ENCODE data around the gene ADGRV1. TPM values are rescaled to one million over a fixed set of nuclear protein-coding genes. Genes with fewer than 3 reads are reported as not detected.

ADGRV1 gene, protein sequence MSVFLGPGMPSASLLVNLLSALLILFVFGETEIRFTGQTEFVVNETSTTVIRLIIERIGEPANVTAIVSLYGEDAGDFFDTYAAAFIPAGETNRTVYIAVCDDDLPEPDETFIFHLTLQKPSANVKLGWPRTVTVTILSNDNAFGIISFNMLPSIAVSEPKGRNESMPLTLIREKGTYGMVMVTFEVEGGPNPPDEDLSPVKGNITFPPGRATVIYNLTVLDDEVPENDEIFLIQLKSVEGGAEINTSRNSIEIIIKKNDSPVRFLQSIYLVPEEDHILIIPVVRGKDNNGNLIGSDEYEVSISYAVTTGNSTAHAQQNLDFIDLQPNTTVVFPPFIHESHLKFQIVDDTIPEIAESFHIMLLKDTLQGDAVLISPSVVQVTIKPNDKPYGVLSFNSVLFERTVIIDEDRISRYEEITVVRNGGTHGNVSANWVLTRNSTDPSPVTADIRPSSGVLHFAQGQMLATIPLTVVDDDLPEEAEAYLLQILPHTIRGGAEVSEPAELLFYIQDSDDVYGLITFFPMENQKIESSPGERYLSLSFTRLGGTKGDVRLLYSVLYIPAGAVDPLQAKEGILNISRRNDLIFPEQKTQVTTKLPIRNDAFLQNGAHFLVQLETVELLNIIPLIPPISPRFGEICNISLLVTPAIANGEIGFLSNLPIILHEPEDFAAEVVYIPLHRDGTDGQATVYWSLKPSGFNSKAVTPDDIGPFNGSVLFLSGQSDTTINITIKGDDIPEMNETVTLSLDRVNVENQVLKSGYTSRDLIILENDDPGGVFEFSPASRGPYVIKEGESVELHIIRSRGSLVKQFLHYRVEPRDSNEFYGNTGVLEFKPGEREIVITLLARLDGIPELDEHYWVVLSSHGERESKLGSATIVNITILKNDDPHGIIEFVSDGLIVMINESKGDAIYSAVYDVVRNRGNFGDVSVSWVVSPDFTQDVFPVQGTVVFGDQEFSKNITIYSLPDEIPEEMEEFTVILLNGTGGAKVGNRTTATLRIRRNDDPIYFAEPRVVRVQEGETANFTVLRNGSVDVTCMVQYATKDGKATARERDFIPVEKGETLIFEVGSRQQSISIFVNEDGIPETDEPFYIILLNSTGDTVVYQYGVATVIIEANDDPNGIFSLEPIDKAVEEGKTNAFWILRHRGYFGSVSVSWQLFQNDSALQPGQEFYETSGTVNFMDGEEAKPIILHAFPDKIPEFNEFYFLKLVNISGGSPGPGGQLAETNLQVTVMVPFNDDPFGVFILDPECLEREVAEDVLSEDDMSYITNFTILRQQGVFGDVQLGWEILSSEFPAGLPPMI (N-terminal part only)
- total RNA-seq (under 1 TPM in 3 of 4 donors, not detected in 1; 0.06 to 0.83 (median 0.23) TPM), polyA plus RNA-seq (under 1 TPM; 0.05 to 0.14 (median 0.08) TPM)
- long read RNA-seq, donor 1: 0 reads
- long read RNA-seq, donor 2: 0 reads

DNA sequence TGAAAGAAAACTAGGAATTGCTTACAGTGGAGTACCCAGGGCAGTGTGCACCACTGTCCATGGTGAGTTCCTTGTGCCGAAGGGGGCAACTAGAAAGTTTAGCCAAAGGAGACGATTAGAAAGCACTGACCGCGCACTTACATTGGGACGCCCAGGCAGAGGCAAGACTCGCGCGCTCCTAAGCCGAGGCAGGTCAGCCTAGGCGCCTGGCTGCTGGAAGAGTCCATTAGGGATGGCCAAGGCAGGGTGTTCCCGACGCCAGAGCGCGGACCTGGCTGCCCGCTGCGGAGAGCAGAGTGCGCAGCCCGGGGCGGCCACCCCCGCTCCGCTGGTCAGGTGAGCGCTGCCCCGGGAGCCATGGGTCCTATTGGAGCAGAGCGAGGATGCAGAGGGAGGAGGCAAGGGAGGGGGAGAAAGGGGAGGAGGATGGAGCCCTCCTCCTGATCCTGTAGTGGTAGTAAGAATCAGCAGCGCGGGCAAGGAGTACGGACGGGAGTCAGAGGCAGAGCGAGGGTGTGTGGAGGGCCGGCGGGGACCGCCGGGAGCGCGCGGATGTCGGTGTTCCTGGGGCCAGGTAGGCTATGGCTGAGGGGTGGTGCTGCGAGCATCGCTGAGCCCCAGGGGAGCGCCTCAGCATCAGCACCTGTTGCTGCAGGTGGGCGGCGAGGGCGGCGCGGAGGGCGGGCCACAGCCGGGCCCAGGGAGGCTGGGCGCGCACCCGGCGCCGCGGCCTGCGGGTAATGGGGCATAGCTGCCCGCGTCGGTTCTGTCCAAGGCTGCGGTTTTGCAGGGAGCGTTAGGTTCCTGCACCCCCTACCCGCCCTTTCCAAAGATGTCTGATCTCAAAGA is at the start of gene ADGRV1:
TSS of gene ADGRV1 (plus strand) at position 454 of the 849 bp plus-strand sequence. CDS start at position 553, 99 bp downstream.
- DNase-seq: peak; percentile 18 to 55
- no peaks in the 10 kb centered on the region for H3K9me3 ChIP-seq
- peak; percentile 32 to 79 (median 58) for ATAC-seq
- intact Hi-C loops (cut with DNase I): no loop called here
- H3K4me1 ChIP-seq: peaks cover 6% of the 10 kb centered on the region
- no peaks in the 10 kb centered on the region for H3K36me3 ChIP-seq (ENCODE audit: insufficient read depth in 1 of 2, low read depth in 1 of 2)
- TF ChIP-seq, protein P1, sequence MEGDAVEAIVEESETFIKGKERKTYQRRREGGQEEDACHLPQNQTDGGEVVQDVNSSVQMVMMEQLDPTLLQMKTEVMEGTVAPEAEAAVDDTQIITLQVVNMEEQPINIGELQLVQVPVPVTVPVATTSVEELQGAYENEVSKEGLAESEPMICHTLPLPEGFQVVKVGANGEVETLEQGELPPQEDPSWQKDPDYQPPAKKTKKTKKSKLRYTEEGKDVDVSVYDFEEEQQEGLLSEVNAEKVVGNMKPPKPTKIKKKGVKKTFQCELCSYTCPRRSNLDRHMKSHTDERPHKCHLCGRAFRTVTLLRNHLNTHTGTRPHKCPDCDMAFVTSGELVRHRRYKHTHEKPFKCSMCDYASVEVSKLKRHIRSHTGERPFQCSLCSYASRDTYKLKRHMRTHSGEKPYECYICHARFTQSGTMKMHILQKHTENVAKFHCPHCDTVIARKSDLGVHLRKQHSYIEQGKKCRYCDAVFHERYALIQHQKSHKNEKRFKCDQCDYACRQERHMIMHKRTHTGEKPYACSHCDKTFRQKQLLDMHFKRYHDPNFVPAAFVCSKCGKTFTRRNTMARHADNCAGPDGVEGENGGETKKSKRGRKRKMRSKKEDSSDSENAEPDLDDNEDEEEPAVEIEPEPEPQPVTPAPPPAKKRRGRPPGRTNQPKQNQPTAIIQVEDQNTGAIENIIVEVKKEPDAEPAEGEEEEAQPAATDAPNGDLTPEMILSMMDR (IDR thresholded peaks at IDR 0.05): no peak
- peak within 1 kb of the TSS; percentile 57 for H3K4me3 ChIP-seq
- H3K27me3 ChIP-seq (ENCODE audit: insufficient read depth in 3 of 3, low read length in 2 of 3): peaks cover 6 to 51% (median 18%) of the 10 kb centered on the region in 3 donors
- 1 to 2% (median 1%) methylated on average over 44 to 60 of the region's 60 CpGs for WGBS, 3 donors
- H3K27ac ChIP-seq: no peak within 1 kb of the TSS

DNA sequence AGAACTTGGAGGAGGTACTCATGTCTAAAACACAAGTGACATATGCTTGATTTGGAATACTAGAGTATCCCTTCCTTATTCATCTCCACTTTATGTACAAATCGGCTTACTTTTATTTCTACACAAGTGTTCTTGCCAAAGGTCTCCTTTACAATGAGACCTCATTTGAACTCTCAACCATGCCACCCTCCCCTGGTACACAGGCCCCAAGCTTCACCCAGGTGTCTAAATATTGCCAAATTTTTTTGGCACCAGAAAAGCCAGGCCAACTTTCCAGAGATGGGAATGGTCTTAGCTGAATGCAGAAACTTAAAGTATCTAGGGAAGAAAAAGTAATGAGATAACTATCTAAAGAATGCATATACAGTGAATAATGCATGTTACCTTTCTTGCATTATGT is 48.2 kb upstream of the ADGRV1 start:
- TF ChIP-seq, protein P1 (IDR thresholded peaks at IDR 0.05): no peak
- intact Hi-C loops (cut with DNase I): no loop called here
- 95 to 100% (median 100%) methylated on average over 1 of the region's 1 CpG for WGBS, 3 donors

DNA sequence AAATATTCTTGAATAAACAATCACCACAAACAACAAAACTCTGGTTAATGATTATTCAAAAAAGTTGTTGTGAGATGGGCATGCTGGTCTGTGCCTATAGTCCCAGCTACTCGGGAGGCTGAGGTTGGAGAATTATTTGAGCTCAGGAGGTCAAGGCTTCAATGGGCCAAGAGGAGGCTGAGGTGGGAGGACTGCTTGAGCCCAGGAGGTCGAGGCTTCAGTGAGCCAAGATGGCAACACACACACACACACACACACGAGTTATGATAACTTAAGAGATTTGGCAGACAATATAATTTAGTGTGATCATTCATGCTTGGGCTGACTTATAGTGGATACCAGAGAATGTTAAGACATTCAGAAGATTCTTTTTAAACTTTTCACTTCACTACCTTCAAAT is 44.1 kb upstream of the ADGRV1 start:
- TF ChIP-seq, protein P1 (IDR thresholded peaks at IDR 0.05): no peak
- no peak for DNase-seq
- intact Hi-C loops (cut with DNase I): no loop called here
- no peak overlapping the region for H3K4me3 ChIP-seq
- no peaks in the 10 kb centered on the region for H3K27me3 ChIP-seq (ENCODE audit: insufficient read depth in 3 of 3, low read length in 2 of 3)
- ATAC-seq: no peak
- WGBS, 3 donors: 81 to 86% (median 82%) methylated on average over 3 of the region's 3 CpGs
- H3K4me1 ChIP-seq: no peaks in the 10 kb centered on the region
- no peaks in the 10 kb centered on the region for H3K9me3 ChIP-seq
- peaks cover 0 to 42% of the 10 kb centered on the region in 2 donors for H3K36me3 ChIP-seq (ENCODE audit: insufficient read depth in 1 of 2, low read depth in 1 of 2)
- no peak overlapping the region for H3K27ac ChIP-seq

More for the DNA sequence above, 48.2 kb upstream of the ADGRV1 start:
- H3K4me3 ChIP-seq: no peak overlapping the region
- no peaks in the 10 kb centered on the region for H3K4me1 ChIP-seq
- ATAC-seq (no peak), DNase-seq (no peak)
- H3K27me3 ChIP-seq (ENCODE audit: insufficient read depth in 3 of 3, low read length in 2 of 3): no peaks in the 10 kb centered on the region
- H3K36me3 ChIP-seq (ENCODE audit: insufficient read depth in 1 of 2, low read depth in 1 of 2): peaks cover 0 to 3% of the 10 kb centered on the region in 2 donors
- H3K9me3 ChIP-seq: no peaks in the 10 kb centered on the region
- H3K27ac ChIP-seq: no peak overlapping the region

DNA sequence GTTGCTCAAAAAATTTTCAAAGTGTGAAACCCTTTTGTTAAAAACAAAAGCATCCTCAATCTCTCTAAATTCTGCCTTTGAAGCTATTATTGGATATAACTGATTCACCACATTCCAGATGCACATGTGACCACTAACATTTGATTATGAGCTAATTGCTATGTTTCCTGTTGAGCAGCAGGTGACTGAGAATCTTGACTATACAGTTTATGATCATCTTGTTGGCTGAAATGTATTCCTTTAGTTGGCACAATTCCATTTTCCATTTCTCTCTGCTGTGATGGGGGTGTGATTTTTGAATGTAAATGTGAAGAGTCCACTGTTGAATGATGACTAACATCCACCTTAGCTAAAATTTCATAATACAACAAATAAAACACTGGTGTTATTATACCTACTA is 39.9 kb upstream of the ADGRV1 start:
- TF ChIP-seq, protein P1 (IDR thresholded peaks at IDR 0.05): no peak
- Histone ChIP-seq H3K27ac (no peak overlapping the region), H3K9me3 (no peaks in the 10 kb centered on the region), H3K4me1 (no peaks in the 10 kb centered on the region), H3K27me3 (ENCODE audit: insufficient read depth in 3 of 3, low read length in 2 of 3) (no peaks in the 10 kb centered on the region), H3K4me3 (no peak overlapping the region), H3K36me3 (ENCODE audit: insufficient read depth in 1 of 2, low read depth in 1 of 2) (peaks cover 2 to 82% of the 10 kb centered on the region in 2 donors)
- DNase-seq (no peak), ATAC-seq (no peak)
- intact Hi-C loops (cut with DNase I): no loop called here
